Transverse colon (tissue), 4 donors: ENCODE data around the gene CLIC5. TPM values are rescaled to one million over a fixed set of nuclear protein-coding genes. Genes with fewer than 3 reads are reported as not detected.
A peak's percentile ranks its signal among the peaks of the same experiment; 100 is the strongest.

Source experiments
- DNase-seq: peaks from one replicate; pipeline ENCODE4 v3.0.0-alpha.2; 2019
- H3K27ac ChIP-seq, 4 donors: fragments of 200-600 bp; sonication (generic); 2 replicates each; pipeline ENCODE4 v1.5.1; 2016 to 2018; ENCODE audit warnings: inconsistent platforms in 4 of 4
- H3K27me3 ChIP-seq: fragments of 200-600 bp; sonication (generic); 2 replicates; pipeline ENCODE4 v1.5.1; 2017; ENCODE audit warnings: inconsistent platforms
- H3K36me3 ChIP-seq, 4 donors: fragments of 200-600 bp; sonication (generic); 2 replicates each; pipeline ENCODE4 v1.5.1; 2017 to 2019; ENCODE audit warnings: inconsistent platforms in 4 of 4
- H3K4me1 ChIP-seq, 4 donors: fragments of 200-600 bp; sonication (generic); 2 replicates each; pipeline ENCODE4 v1.5.1; 2017 to 2020; ENCODE audit warnings: inconsistent platforms in 4 of 4
- H3K4me3 ChIP-seq, 4 donors: fragments of 200-600 bp; sonication (generic); 1 replicate in 1 of 4; 2 replicates in 3 of 4; pipeline versions ENCODE4 v1.5.1 to v1.6.1; 2017 to 2019; ENCODE audit warnings: inconsistent platforms in 4 of 4
- H3K9me3 ChIP-seq, 2 donors: fragments of 200-600 bp; sonication (generic); 2 replicates each; pipeline ENCODE4 v1.5.1; 2017 to 2019; ENCODE audit warnings: inconsistent platforms in 2 of 2
- CTCF ChIP-seq, 5 experiments: fragments of 200-600 bp in 3 of 5; fragments of 450-650 bp in 2 of 5; sonication (generic) in 3 of 5; IDR thresholded peaks; 1 replicate in 2 of 5; 2 replicates in 3 of 5; pipeline ENCODE4 v1.5.1; 2016 to 2017; ENCODE audit warnings: antibody characterized with exemption in 5 of 5, inconsistent platforms in 3 of 5, mild to moderate bottlenecking in 2 of 5, moderate library complexity in 1 of 5
- EP300 ChIP-seq: sonication (generic); formaldehyde crosslinking; IDR thresholded peaks from one replicate; pipeline ENCODE4 v1.6.1; 2017; ENCODE audit warnings: antibody characterized with exemption, low read depth
- POLR2A ChIP-seq: fragments of 450-650 bp; IDR thresholded peaks from one replicate; pipeline ENCODE4 v1.6.1; 2016; ENCODE audit warnings: antibody characterized with exemption, mild to moderate bottlenecking, moderate library complexity
- POLR2AphosphoS5 ChIP-seq, 3 donors: sonication (generic); formaldehyde crosslinking; IDR thresholded peaks; one replicate each; pipeline ENCODE4 v1.6.1; 2016; ENCODE audit warnings: antibody characterized with exemption in 3 of 3
- WGBS, 2 donors: methylation state at CpG; one replicate each; pipeline ENCODE4 v1.1.5; 2018; ENCODE audit warnings: low coverage in 1 of 2; 5-methylcytosine and 5-hydroxymethylcytosine counted together
- in situ Hi-C, 4 donors: fragments of 200-750 bp; cut with MboI; loops; one replicate each; pipeline versions ENCODE4 v1.15.0 to v1.15.1; 2017; ENCODE audit warnings: low sequenced_read_pairs in 3 of 4, low pct_ligation_motif_present in 1 of 4, low pct_unique_long_range_greater_than_20kb in 1 of 4
- intact Hi-C: fragments of 100-400 bp; cut with DNase I; formaldehyde crosslinking; loops from one replicate; pipeline ENCODE4 v1.15.1; 2023; ENCODE audit warnings: low total_unique reads
- total RNA-seq, 4 donors: library from RNA; depleted of rRNA; stranded (reverse); fragments of >200 nt; gene quantifications; one replicate each; pipeline ENCODE4 v1.1.0, GENCODE V29; 2016

The CLIC5 gene
- total RNA-seq, 4 donors from 2014 or later = 5.0 to 222 (median 149) TPM

DNA sequence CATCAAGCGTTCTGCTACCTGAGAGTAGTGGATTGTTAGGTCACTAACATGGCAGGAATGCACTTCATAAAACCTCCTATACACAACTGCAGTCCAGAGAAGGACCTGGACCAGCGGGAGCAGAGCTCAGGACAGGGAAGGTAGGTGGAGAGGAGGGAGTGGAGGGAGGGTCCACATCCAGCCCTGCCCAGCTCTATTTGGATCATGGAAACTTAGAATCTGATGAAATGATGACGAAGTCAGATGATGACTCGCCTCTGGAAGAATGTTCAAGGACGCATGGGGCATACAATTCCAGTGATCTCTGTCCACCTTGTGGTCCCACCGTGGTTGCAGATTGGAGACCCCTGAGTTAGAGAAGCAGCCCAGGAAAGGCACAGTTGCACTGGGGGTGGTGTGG lies 68.8 kb downstream of the CLIC5 start:
- WGBS, 2 donors = 90 to 92% methylated on average over 2 to 6 of the region's 6 CpGs
- no peaks in the 10 kb centered on the region for H3K27me3 ChIP-seq
- DNase-seq = no peak
- TF ChIP-seq POLR2AphosphoS5 (IDR thresholded peaks at IDR 0.05) (no peak), CTCF (IDR thresholded peaks at IDR 0.05) (no peak), EP300 (no peak), POLR2A (no peak)
- intact Hi-C loops (no loop called here), in situ Hi-C loops (loop anchor here in 1 of 4 donors (25.0 kb wide), 1 partner anchor 465 kb away; no protein-coding TSS in a partner anchor)
- H3K9me3 ChIP-seq = no peaks in the 10 kb centered on the region
- no peak overlapping the region for H3K4me3 ChIP-seq
- H3K27ac ChIP-seq = no peak overlapping the region
- peaks cover 0 to 20% (median 7%) of the 10 kb centered on the region in 4 donors for H3K4me1 ChIP-seq
- H3K36me3 ChIP-seq = peaks cover 0 to 8% (median 0%) of the 10 kb centered on the region in 4 donors

DNA sequence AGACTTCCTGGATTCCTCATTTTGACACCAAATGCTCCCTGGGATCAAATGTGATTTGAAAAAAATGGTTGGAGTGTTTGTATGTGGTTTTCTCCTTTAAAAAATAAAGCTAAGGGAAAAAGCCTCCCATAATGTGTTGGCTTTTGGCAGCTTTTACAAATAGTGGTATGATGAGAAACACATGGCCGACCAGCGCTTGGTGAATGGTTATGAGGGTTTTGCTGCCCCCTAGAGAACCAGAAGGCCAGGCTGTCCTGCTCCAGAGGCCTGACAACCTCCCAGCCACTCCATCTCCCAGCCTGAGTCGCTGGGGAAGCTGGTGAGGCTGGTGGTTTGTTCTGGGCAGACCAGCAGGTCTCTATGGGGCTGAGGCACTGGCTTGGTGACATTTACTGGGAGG lies 69.3 kb downstream of the CLIC5 start:
- no peak for DNase-seq
- H3K27ac ChIP-seq = no peak overlapping the region
- H3K9me3 ChIP-seq = no peaks in the 10 kb centered on the region
- 66% methylated on average over 3 of the region's 3 CpGs; no CpG with 5 or more reads in 1 of the 2 donors for WGBS, 2 donors
- H3K4me3 ChIP-seq = no peak overlapping the region
- peaks cover 0 to 8% (median 0%) of the 10 kb centered on the region in 4 donors for H3K36me3 ChIP-seq
- peaks cover 0 to 15% (median 4%) of the 10 kb centered on the region in 4 donors for H3K4me1 ChIP-seq
- TF ChIP-seq CTCF (IDR thresholded peaks at IDR 0.05) = peak in 1 of 5 experiments; percentile 8
- no peak for TF ChIP-seq POLR2AphosphoS5 (IDR thresholded peaks at IDR 0.05)
- no peaks in the 10 kb centered on the region for H3K27me3 ChIP-seq
- intact Hi-C loops (no loop called here), in situ Hi-C loops (loop anchor here in 1 of 4 donors (25.0 kb wide), 1 partner anchor 466 kb away; no protein-coding TSS in a partner anchor)

- TF ChIP-seq POLR2AphosphoS5 (IDR thresholded peaks at IDR 0.05) (no peak), POLR2A (no peak), CTCF (IDR thresholded peaks at IDR 0.05) (no peak), EP300 (no peak)
- intact Hi-C loops (no loop called here), in situ Hi-C loops (loop anchor here in 1 of 4 donors (25.0 kb wide), 1 partner anchor 469 kb away; no protein-coding TSS in a partner anchor)
- H3K36me3 ChIP-seq = peaks cover 0 to 8% (median 0%) of the 10 kb centered on the region in 4 donors
- no peaks in the 10 kb centered on the region for H3K4me1 ChIP-seq
- no peaks in the 10 kb centered on the region for H3K27me3 ChIP-seq
- no peak overlapping the region for H3K4me3 ChIP-seq
- no peaks in the 10 kb centered on the region for H3K9me3 ChIP-seq
- H3K27ac ChIP-seq = no peak overlapping the region
- no peak for DNase-seq
- 89 to 94% methylated on average over 3 of the region's 3 CpGs for WGBS, 2 donors
Measured at GRCh38 chr6:45942953-45943352, 72.7 kb downstream of the CLIC5 start.

- no peak for DNase-seq
- H3K9me3 ChIP-seq = no peaks in the 10 kb centered on the region
- TF ChIP-seq EP300 = no peak
- WGBS, 2 donors = 60 to 86% methylated on average over 1 to 7 of the region's 7 CpGs
- peaks cover 0 to 11% (median 0%) of the 10 kb centered on the region in 4 donors for H3K4me1 ChIP-seq
- no peak overlapping the region for H3K4me3 ChIP-seq
- H3K27me3 ChIP-seq = no peaks in the 10 kb centered on the region
- H3K27ac ChIP-seq = no peak overlapping the region
- H3K36me3 ChIP-seq = no peaks in the 10 kb centered on the region
- in situ Hi-C loops (loop anchor here in 1 of 4 donors (25.0 kb wide), 1 partner anchor 478 kb away; no protein-coding TSS in a partner anchor), intact Hi-C loops (no loop called here)
Measured at GRCh38 chr6:45933855-45934254, 81.8 kb downstream of the CLIC5 start.

GRCh38 chr6:45931232-45931631 lies 84.4 kb downstream of the CLIC5 start:
- H3K27me3 ChIP-seq = no peaks in the 10 kb centered on the region
- TF ChIP-seq EP300 (no peak), POLR2A (no peak), POLR2AphosphoS5 (IDR thresholded peaks at IDR 0.05) (peak in 1 of 3 donors; percentile 16)
- no peaks in the 10 kb centered on the region for H3K36me3 ChIP-seq
- peak overlapping the region in 3 of 4 donors; percentile 19 to 30 (median 24) for H3K27ac ChIP-seq
- 29 to 59% methylated on average over 1 of the region's 1 CpG for WGBS, 2 donors
- intact Hi-C loops = no loop called here
- H3K9me3 ChIP-seq = no peaks in the 10 kb centered on the region
- no peak for DNase-seq
- H3K4me3 ChIP-seq = no peak overlapping the region
- peaks cover 0 to 11% (median 0%) of the 10 kb centered on the region in 4 donors for H3K4me1 ChIP-seq
- in situ Hi-C loops = loop anchor here in 1 of 4 donors (25.0 kb wide), 1 partner anchor 481 kb away; no protein-coding TSS in a partner anchor
